GM19438 (cell line): Measurements from ENCODE around the gene ALPP.
"Not testable (repeated sequence)": the region's sequence is repeated elsewhere in the genome, so short reads cannot be mapped to it uniquely, and the experiment has no call there.

Source experiments
- ATAC-seq: cut with Tn5 transposase; IDR thresholded peaks from one replicate; pipeline ENCODE4 v1.9.1; 2021; ENCODE audit warnings: low read depth; ENCODE audit not compliant: unreplicated experiment

Gene ALPP

GRCh38 chr2:232379610-232380590 is 1.3 kb downstream of the ALPP start:
- not testable (repeated sequence) for ATAC-seq

DNA sequence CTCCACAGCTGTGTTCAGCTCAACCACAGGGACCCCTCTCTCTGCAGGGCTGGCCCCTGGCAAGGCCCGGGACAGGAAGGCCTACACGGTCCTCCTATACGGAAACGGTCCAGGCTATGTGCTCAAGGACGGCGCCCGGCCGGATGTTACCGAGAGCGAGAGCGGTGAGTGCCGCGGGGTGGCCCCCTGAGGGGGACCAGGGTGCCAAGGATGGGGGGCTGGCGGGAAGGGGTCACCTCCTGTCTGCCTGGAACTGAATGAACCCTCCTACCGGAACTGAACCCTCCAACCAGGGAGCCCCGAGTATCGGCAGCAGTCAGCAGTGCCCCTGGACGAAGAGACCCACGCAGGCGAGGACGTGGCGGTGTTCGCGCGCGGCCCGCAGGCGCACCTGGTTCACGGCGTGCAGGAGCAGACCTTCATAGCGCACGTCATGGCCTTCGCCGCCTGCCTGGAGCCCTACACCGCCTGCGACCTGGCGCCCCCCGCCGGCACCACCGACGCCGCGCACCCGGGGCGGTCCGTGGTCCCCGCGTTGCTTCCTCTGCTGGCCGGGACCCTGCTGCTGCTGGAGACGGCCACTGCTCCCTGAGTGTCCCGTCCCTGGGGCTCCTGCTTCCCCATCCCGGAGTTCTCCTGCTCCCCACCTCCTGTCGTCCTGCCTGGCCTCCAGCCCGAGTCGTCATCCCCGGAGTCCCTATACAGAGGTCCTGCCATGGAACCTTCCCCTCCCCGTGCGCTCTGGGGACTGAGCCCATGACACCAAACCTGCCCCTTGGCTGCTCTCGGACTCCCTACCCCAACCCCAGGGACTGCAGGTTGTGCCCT is 2.9 kb downstream of the ALPP start:
- ATAC-seq: not testable (repeated sequence)

DNA sequence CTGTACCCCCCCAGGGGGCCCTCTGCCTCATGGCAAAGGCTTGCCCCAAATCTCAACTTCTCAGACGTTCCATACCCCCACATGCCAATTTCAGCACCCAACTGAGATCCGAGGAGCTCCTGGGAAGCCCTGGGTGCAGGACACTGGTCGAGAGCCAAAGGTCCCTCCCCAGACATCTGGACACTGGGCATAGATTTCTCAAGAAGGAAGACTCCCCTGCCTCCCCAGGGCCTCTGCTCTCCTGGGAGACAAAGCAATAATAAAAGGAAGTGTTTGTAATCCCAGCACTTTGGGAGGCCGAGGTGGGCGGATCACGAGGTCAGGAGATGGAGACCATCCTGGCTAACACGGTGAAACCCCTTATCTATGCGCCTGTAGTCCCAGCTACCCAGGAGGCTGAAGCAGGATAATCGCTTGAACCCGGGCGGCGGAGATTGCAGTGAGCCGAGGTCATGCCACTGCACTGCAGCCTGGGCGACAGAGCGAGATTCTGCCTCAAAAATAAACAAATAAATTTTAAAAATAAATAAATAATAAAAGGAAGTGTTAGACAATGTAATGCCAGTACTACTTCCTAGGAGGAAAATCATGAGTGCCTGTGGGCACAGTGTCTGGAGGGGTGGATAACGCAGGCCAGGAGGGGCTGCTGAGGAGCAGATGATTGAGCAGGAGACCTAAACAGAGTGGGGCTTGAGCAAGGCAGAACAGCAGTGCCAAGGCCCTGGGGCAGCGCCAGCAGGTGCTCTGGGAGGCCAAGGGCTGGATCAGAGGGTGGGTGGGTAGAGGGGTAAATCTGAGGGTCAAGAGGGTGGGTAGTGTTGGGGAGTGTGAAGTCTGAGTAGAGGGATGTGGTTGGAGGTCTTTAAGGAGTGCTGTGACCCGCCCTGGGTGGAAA is 4.0 kb downstream of the ALPP start:
- no peak for ATAC-seq

GRCh38 chr2:232384466-232384865 is 5.9 kb downstream of the ALPP start:
- no peak for ATAC-seq

- not testable (repeated sequence) for ATAC-seq
Observed at GRCh38 chr2:232385058-232385457, 6.5 kb downstream of the ALPP start.

GRCh38 chr2:232385660-232386489 is 7.3 kb downstream of the ALPP start:
- ATAC-seq: no peak

DNA sequence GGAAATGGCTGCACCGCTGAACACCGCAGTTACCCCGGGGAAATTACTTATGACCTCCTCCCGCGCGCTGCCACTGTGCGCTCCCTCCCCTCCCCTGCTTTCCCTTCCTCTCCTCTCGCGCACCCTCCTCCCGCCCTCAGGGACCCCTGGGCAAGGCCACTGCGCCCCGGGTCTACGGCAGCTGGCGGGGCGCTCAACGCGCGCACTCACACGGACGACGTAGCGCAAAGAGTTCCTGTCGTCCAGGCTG is 7.9 kb downstream of the ALPP start:
- ATAC-seq: no peak

DNA sequence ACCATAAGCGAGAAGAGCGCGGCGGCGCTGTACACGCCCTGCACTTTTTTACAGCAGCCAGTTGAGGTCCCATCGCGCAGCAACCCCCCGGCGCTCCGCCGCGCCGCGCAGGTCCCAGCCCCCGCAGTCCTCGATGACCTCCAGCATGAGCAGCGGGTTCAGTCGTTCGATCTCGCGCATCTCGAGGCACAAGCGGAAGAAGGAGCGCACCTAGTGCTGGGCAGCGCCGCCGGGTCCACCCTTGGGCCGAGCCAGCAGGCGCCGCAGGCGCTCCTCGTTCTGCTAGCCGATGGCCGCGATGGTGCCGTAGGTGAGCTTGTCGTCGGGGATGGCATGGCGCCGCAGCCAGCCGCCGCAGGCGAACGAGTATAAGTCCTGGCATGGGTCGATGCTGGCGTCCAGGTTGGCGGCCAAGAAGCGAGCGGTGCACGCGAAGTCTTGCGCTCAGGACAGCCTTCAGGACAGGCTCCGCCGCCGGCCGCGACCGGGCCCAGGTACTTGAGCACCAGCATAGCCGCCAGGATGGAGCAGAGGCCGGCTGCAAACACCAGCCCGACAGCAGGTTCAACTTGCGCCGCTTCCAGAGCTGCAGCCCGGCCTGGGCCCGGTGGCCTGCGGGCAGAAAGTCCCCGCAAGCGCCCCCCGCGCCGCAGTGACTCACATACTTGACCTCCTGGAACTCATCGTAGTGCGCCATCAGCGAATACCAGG is 8.3 kb downstream of the ALPP start:
- ATAC-seq: no peak

- no peak for ATAC-seq
Observed at GRCh38 chr2:232387451-232388171, 9.1 kb downstream of the ALPP start.

DNA sequence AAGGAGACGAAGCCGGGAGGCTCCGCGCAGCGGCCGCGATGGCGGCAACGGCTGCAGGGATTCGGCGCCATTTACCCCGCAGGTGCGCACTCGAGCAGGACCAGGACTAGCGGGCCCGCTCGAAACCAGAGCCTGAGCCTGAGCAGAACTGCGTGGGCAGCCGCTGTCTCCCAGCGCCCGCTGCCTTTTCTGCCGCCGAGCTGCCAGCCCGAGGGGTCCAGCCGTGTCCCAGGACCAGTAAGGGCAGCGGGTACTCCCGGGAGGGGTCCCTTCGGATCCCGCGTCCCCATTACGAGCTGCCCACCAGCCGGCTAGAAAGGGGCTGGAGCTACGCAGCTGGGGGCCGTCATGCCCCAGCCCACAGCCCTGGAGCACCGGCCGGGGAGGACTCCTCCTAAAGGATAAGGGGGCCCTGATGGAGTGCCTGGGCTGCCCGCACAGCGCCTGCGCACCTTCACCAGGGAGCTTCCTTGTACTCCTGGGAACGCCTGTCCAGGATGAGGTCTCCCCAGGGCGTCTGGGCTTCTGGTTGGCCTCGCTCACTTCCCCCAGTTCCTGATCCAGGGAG is 9.9 kb downstream of the ALPP start:
- no peak for ATAC-seq

DNA sequence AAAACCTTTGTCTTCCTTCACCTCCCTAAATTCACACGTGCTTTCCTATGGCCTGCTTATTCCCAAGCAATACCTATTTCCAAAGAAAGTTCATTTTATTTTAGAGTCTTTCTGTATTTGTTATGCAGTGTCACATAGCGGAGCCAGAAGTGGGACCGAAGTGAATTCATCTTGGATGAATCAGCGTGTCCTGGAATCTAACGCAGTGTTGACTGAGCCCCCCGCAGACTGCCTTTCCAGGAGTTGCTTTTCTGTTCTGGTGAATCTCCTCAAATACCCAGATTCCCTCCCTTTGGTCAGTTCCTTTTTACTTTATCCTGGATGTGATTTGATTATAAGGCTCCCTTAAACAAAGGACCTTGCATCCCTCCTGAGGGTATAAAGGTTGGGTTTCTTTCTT is 10.8 kb downstream of the ALPP start:
- ATAC-seq: no peak

- ATAC-seq: no peak
Observed at GRCh38 chr2:232390661-232391060, 12.1 kb downstream of the ALPP start.

- ATAC-seq: no peak
Observed at GRCh38 chr2:232393556-232393955, 15.0 kb downstream of the ALPP start.

GRCh38 chr2:232394431-232394830 is 15.9 kb downstream of the ALPP start:
- not testable (repeated sequence) for ATAC-seq

DNA sequence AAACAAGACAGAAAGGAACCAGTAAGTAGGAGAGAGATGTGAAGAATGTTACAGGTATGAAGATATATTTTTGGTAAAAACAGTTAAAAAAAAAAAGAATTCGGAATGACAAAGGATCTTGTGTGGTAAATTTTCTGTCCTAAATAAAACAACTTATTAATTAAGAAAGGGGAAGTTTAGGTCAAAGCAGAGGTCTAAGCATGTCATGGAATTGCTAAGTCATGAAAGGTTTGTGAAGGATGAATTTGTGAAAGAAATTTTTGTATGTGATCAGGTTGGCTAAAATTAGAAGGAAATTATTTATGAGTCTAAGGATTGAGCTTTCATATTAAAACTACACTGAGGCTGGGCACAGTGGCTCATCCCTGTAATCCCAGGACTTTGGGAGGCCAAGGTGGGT is 17.0 kb downstream of the ALPP start:
- no peak for ATAC-seq

DNA sequence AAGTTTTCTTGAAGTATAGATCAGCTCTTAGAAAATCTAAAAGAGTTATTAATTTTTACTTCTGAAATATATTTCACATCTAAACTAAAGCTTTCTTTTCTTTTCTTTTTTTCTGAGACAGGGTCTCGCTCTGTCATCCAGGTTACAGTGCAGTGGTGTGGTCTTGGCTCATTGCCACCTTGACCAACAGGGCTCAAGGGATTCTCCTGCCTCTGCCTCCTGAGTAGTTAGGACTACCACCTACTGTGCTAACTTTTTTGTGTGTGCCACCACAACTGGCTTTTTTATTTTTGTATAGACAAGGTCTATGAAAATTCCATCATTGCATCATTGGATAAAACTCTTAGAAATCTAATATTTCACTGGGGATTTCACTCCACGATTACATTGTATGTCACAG is 18.1 kb downstream of the ALPP start:
- ATAC-seq: no peak

- ATAC-seq: no peak
Observed at GRCh38 chr2:232398293-232399034, 19.9 kb downstream of the ALPP start.
